Measurements from ENCODE around the gene XXYLT1. TPM values are rescaled to one million over a fixed set of nuclear protein-coding genes. Genes with fewer than 3 reads are reported as not detected.

Gene XXYLT1
- total RNA-seq, 1 donor from 2014 or later, result 25.4 TPM

- no peak for TF ChIP-seq CTCF (IDR thresholded peaks at IDR 0.05; ENCODE audit: unreplicated experiment)
- Mint-ChIP-seq H3K27me3 (peaks cover 7% of the 10 kb centered on the region), H3K9me3 (ENCODE audit: low read depth) (no peaks in the 10 kb centered on the region), H3K4me1 (ENCODE audit: low read depth) (no peaks in the 10 kb centered on the region), H3K27ac (no peak overlapping the region), H3K4me3 (ENCODE audit: low read depth) (no peak overlapping the region), H3K36me3 (ENCODE audit: insufficient read depth) (peaks cover 7% of the 10 kb centered on the region)
- DNase-seq (ENCODE audit: low spot score, unreplicated experiment), result no peak
Observed at GRCh38 chr3:195177422-195178123, 93.4 kb downstream of the XXYLT1 start.

- TF ChIP-seq CTCF (IDR thresholded peaks at IDR 0.05; ENCODE audit: unreplicated experiment), result no peak
- Mint-ChIP-seq H3K9me3 (ENCODE audit: low read depth) (no peaks in the 10 kb centered on the region), H3K27ac (no peak overlapping the region), H3K27me3 (peaks cover 12% of the 10 kb centered on the region), H3K36me3 (ENCODE audit: insufficient read depth) (peaks cover 7% of the 10 kb centered on the region), H3K4me3 (ENCODE audit: low read depth) (no peak overlapping the region), H3K4me1 (ENCODE audit: low read depth) (no peaks in the 10 kb centered on the region)
- no peak for DNase-seq (ENCODE audit: low spot score, unreplicated experiment)
Observed at GRCh38 chr3:195176776-195177175, 94.2 kb downstream of the XXYLT1 start.

GRCh38 chr3:195175476-195176337 is 95.3 kb downstream of the XXYLT1 start:
- H3K36me3 Mint-ChIP-seq (ENCODE audit: insufficient read depth), result peaks cover 7% of the 10 kb centered on the region
- H3K9me3 Mint-ChIP-seq (ENCODE audit: low read depth), result no peaks in the 10 kb centered on the region
- no peak for DNase-seq (ENCODE audit: low spot score, unreplicated experiment)
- TF ChIP-seq CTCF (IDR thresholded peaks at IDR 0.05; ENCODE audit: unreplicated experiment), result no peak
- no peak overlapping the region for H3K4me3 Mint-ChIP-seq (ENCODE audit: low read depth)
- peaks cover 16% of the 10 kb centered on the region for H3K27me3 Mint-ChIP-seq
- H3K27ac Mint-ChIP-seq, result no peak overlapping the region
- no peaks in the 10 kb centered on the region for H3K4me1 Mint-ChIP-seq (ENCODE audit: low read depth)

GRCh38 chr3:195175076-195175475 is 95.9 kb downstream of the XXYLT1 start:
- Mint-ChIP-seq H3K9me3 (ENCODE audit: low read depth) (no peaks in the 10 kb centered on the region), H3K27me3 (peaks cover 16% of the 10 kb centered on the region), H3K36me3 (ENCODE audit: insufficient read depth) (peaks cover 7% of the 10 kb centered on the region), H3K4me1 (ENCODE audit: low read depth) (no peaks in the 10 kb centered on the region), H3K4me3 (ENCODE audit: low read depth) (no peak overlapping the region), H3K27ac (no peak overlapping the region)
- no peak for DNase-seq (ENCODE audit: low spot score, unreplicated experiment)
- no peak for TF ChIP-seq CTCF (IDR thresholded peaks at IDR 0.05; ENCODE audit: unreplicated experiment)

- Mint-ChIP-seq H3K9me3 (ENCODE audit: low read depth) (no peaks in the 10 kb centered on the region), H3K27me3 (peaks cover 18% of the 10 kb centered on the region), H3K4me1 (ENCODE audit: low read depth) (no peaks in the 10 kb centered on the region), H3K4me3 (ENCODE audit: low read depth) (no peak overlapping the region), H3K36me3 (ENCODE audit: insufficient read depth) (peaks cover 7% of the 10 kb centered on the region), H3K27ac (no peak overlapping the region)
- no peak for DNase-seq (ENCODE audit: low spot score, unreplicated experiment)
- no peak for TF ChIP-seq CTCF (IDR thresholded peaks at IDR 0.05; ENCODE audit: unreplicated experiment)
Observed at GRCh38 chr3:195173657-195174056, 97.3 kb downstream of the XXYLT1 start.

Measured in progenitor cell of endocrine pancreas (in vitro differentiated cells).